Breast epithelium (tissue), 4 donors: ENCODE measurements around the gene NRG3. TPM values are rescaled to one million over a fixed set of nuclear protein-coding genes. Genes with fewer than 3 reads are reported as not detected.

Source experiments
- DNase-seq, 2 donors: peaks; one replicate each; pipeline ENCODE4 v3.0.0-alpha.2; 2019; ENCODE audit warnings: low spot score in 2 of 2
- H3K27ac ChIP-seq, 2 donors: fragments of 200-600 bp; sonication (generic) in 1 of 2; one replicate each; pipeline ENCODE4 v1.5.1; 2016 to 2019; ENCODE audit warnings: mild to moderate bottlenecking in 1 of 2
- H3K27me3 ChIP-seq, 2 donors: fragments of 200-600 bp; sonication (generic) in 1 of 2; one replicate each; pipeline versions ENCODE4 v1.5.1 to v1.6.0; 2017 to 2019; ENCODE audit warnings: control low read depth in 1 of 2, mild to moderate bottlenecking in 1 of 2
- H3K36me3 ChIP-seq: fragments of 200-600 bp; one replicate; pipeline ENCODE4 v1.5.1; 2019
- H3K4me1 ChIP-seq, 2 donors: fragments of 200-600 bp; sonication (generic); one replicate each; pipeline ENCODE4 v1.5.1; 2016 to 2019; ENCODE audit warnings: control low read depth in 1 of 2
- H3K4me3 ChIP-seq, 3 donors: fragments of 200-600 bp; sonication (generic); 1 replicate in 2 of 3; 2 replicates in 1 of 3; pipeline ENCODE4 v1.5.1; 2016 to 2019; ENCODE audit warnings: mild to moderate bottlenecking in 3 of 3, moderate library complexity in 2 of 3
- H3K9me3 ChIP-seq, 2 donors: fragments of 200-600 bp; sonication (generic) in 1 of 2; one replicate each; pipeline ENCODE4 v1.5.1; 2016 to 2019; ENCODE audit warnings: control low read depth in 1 of 2
- CTCF ChIP-seq, 3 donors: fragments of 450-650 bp; IDR thresholded peaks; one replicate each; pipeline ENCODE4 v1.5.1; 2016 to 2017; ENCODE audit warnings: antibody characterized with exemption in 3 of 3, mild to moderate bottlenecking in 3 of 3, moderate library complexity in 3 of 3
- POLR2A ChIP-seq: fragments of 450-650 bp; IDR thresholded peaks from one replicate; pipeline ENCODE4 v1.6.1; 2016; ENCODE audit warnings: antibody characterized with exemption, mild to moderate bottlenecking, moderate library complexity
- POLR2AphosphoS5 ChIP-seq, 3 donors: sonication (generic); formaldehyde crosslinking; IDR thresholded peaks; one replicate each; pipeline ENCODE4 v1.6.1; 2017; ENCODE audit warnings: antibody characterized with exemption in 3 of 3
- intact Hi-C: fragments of 100-400 bp; cut with DNase I; formaldehyde crosslinking; loops from one replicate; pipeline ENCODE4 v1.15.1; 2023; ENCODE audit warnings: low total_unique reads
- total RNA-seq, 3 donors: library from RNA; depleted of rRNA; stranded (reverse); fragments of >200 nt; gene quantifications; one replicate each; pipeline ENCODE4 v1.1.0, GENCODE V29; 2016

Gene NRG3
- total RNA-seq, 3 donors from 2014 or later = 0.16 to 0.88 (median 0.33) TPM

DNA sequence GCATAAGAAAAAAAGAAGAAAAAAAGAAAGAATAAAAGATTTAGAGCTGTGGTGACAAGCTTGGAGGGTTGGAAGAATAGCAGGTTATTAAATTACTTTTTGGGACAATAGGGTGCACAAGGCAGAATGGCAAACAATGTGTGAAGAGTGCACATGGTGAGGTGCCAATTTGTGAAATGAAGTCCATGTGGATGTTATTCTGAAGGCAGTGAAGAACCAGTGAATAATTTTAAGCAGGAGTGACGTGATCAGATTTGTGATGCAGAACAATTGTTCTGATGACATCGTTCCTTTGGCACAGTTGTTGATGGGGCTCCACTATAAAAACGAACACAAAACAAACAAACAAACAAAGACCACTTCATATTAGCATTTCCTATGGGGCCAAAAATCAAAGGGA lies 700.3 kb downstream of the NRG3 start:
- Histone ChIP-seq H3K27me3 (no peaks in the 10 kb centered on the region), H3K4me1 (no peaks in the 10 kb centered on the region), H3K27ac (no peak overlapping the region), H3K36me3 (no peaks in the 10 kb centered on the region), H3K4me3 (no peak overlapping the region), H3K9me3 (no peaks in the 10 kb centered on the region)
- DNase-seq = no peak
- intact Hi-C loops = no loop called here
- TF ChIP-seq POLR2AphosphoS5 (IDR thresholded peaks at IDR 0.05) (no peak), CTCF (IDR thresholded peaks at IDR 0.05) (no peak), POLR2A (no peak)

- H3K27ac ChIP-seq = no peak overlapping the region
- intact Hi-C loops = no loop called here
- no peak for DNase-seq
- H3K9me3 ChIP-seq = no peaks in the 10 kb centered on the region
- H3K4me3 ChIP-seq = no peak overlapping the region
- H3K27me3 ChIP-seq = no peaks in the 10 kb centered on the region
- H3K4me1 ChIP-seq = no peaks in the 10 kb centered on the region
- no peak for TF ChIP-seq CTCF (IDR thresholded peaks at IDR 0.05)
- no peak for TF ChIP-seq POLR2A
- no peak for TF ChIP-seq POLR2AphosphoS5 (IDR thresholded peaks at IDR 0.05)
- H3K36me3 ChIP-seq = no peaks in the 10 kb centered on the region
Observed at GRCh38 chr10:82576093-82576492, 701.1 kb downstream of the NRG3 start.

DNA sequence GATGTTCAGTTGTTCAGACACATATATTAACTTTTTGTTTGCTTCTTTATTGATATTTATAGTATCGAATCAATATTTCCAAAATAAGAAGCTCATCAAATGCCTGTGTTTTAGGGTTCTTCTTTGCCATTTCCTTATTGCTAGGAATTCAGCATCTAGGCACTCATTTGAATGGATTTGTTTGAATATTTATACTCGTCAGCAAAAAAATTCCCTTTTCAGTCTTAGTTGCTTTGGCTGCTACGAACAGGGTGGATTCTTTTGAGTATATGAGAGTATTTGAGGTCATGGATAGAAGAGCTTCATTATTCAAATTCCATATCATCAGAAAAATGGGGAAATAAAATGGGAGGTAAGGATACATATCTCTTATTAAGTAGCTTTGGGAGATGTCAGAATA lies 706.9 kb downstream of the NRG3 start:
- no peaks in the 10 kb centered on the region for H3K4me1 ChIP-seq
- TF ChIP-seq CTCF (IDR thresholded peaks at IDR 0.05) = no peak
- TF ChIP-seq POLR2AphosphoS5 (IDR thresholded peaks at IDR 0.05) = no peak
- TF ChIP-seq POLR2A = no peak
- H3K4me3 ChIP-seq = no peak overlapping the region
- no peak overlapping the region for H3K27ac ChIP-seq
- intact Hi-C loops = no loop called here
- no peaks in the 10 kb centered on the region for H3K9me3 ChIP-seq
- no peaks in the 10 kb centered on the region for H3K27me3 ChIP-seq
- no peaks in the 10 kb centered on the region for H3K36me3 ChIP-seq
- no peak for DNase-seq

DNA sequence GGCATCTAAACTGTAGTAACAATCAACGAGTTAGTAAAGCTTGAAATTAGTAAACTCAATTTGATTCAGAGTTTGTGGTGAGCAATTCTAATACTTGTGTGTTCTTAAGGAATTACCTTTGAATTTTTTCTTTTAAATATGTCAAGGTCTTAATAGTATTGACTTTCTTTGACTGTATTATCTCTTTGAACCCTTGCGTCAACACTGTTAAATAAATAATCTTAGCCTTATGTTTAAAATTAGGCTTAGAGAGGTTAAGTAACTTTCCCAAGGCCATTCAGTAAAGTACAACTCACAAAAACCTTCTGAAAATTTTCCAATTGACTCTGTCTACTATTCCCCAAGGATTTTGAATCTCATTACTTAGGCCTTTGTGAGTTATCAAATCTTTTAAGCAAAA lies 716.4 kb downstream of the NRG3 start:
- no peak for TF ChIP-seq POLR2A
- TF ChIP-seq POLR2AphosphoS5 (IDR thresholded peaks at IDR 0.05) = no peak
- no peak for TF ChIP-seq CTCF (IDR thresholded peaks at IDR 0.05)
- no peaks in the 10 kb centered on the region for H3K9me3 ChIP-seq
- intact Hi-C loops = no loop called here

GRCh38 chr10:82597840-82598239 lies 722.8 kb downstream of the NRG3 start:
- TF ChIP-seq POLR2AphosphoS5 (IDR thresholded peaks at IDR 0.05) (no peak), CTCF (IDR thresholded peaks at IDR 0.05) (no peak), POLR2A (no peak)
- Histone ChIP-seq H3K4me3 (no peak overlapping the region), H3K4me1 (no peaks in the 10 kb centered on the region), H3K27me3 (no peaks in the 10 kb centered on the region), H3K9me3 (no peaks in the 10 kb centered on the region), H3K27ac (no peak overlapping the region), H3K36me3 (no peaks in the 10 kb centered on the region)
- intact Hi-C loops = no loop called here
- no peak for DNase-seq

More for the DNA sequence above, 716.4 kb downstream of the NRG3 start:
- Histone ChIP-seq H3K27me3 (no peaks in the 10 kb centered on the region), H3K4me3 (no peak overlapping the region), H3K4me1 (no peaks in the 10 kb centered on the region), H3K27ac (no peak overlapping the region), H3K36me3 (no peaks in the 10 kb centered on the region)
- no peak for DNase-seq
